ENCODE results near the gene ELOVL6. TPM values are rescaled to one million over a fixed set of nuclear protein-coding genes. Genes with fewer than 3 reads are reported as not detected.

The ELOVL6 gene
- total and polyA plus RNA-seq, 2 experiments from 2014 or later, result 12.8 to 18.1 TPM

- Histone ChIP-seq H3K79me2 (no peaks in the 10 kb centered on the region), H3K27ac (peak overlapping the region; percentile 32), H2AFZ (no peak overlapping the region), H3K27me3 (no peaks in the 10 kb centered on the region), H3K36me3 (replicated peaks; ENCODE audit: insufficient read depth, low read depth) (no peaks in the 10 kb centered on the region), H3K4me2 (peak overlapping the region; percentile 26), H3K4me1 (ENCODE audit: insufficient read depth) (peaks cover 22% of the 10 kb centered on the region), H3K9me2 (replicated peaks; ENCODE audit: insufficient read depth) (no peaks in the 10 kb centered on the region), H4K20me1 (ENCODE audit: insufficient read depth, poor library complexity, severe bottlenecking) (no peaks in the 10 kb centered on the region), H3K4me3 (no peak overlapping the region), H3K9me3 (ENCODE audit: low read depth) (no peaks in the 10 kb centered on the region)
- no peak for TF ChIP-seq CTCF (IDR thresholded peaks at IDR 0.05; ENCODE audit: poor library complexity)
- TF ChIP-seq EZH2 (IDR thresholded peaks at IDR 0.05; ENCODE audit: borderline replicate concordance), result no peak
- TF ChIP-seq EZH2phosphoT487 (IDR thresholded peaks at IDR 0.05; ENCODE audit: low read depth, severe bottlenecking, unreplicated experiment), result no peak
- DNase-seq (ENCODE audit: low spot score), result no peak
Observed at GRCh38 chr4:110107866-110108265, 90.5 kb downstream of the ELOVL6 start.

- Histone ChIP-seq H3K36me3 (replicated peaks; ENCODE audit: insufficient read depth, low read depth) (no peaks in the 10 kb centered on the region), H3K9me2 (replicated peaks; ENCODE audit: insufficient read depth) (no peaks in the 10 kb centered on the region), H2AFZ (no peak overlapping the region), H3K27ac (peak overlapping the region; percentile 46), H3K27me3 (no peaks in the 10 kb centered on the region), H4K20me1 (ENCODE audit: insufficient read depth, poor library complexity, severe bottlenecking) (no peaks in the 10 kb centered on the region), H3K4me1 (ENCODE audit: insufficient read depth) (peaks cover 22% of the 10 kb centered on the region), H3K4me2 (peak overlapping the region; percentile 26), H3K4me3 (no peak overlapping the region), H3K79me2 (peaks cover 2% of the 10 kb centered on the region), H3K9me3 (ENCODE audit: low read depth) (no peaks in the 10 kb centered on the region)
- no peak for TF ChIP-seq EZH2phosphoT487 (IDR thresholded peaks at IDR 0.05; ENCODE audit: low read depth, severe bottlenecking, unreplicated experiment)
- TF ChIP-seq CTCF (IDR thresholded peaks at IDR 0.05; ENCODE audit: poor library complexity), result no peak
- TF ChIP-seq EZH2 (IDR thresholded peaks at IDR 0.05; ENCODE audit: borderline replicate concordance), result no peak
- peak; percentile 40 for DNase-seq (ENCODE audit: low spot score)
- 39% methylated on average over 1 of the region's 1 CpG for WGBS (ENCODE audit: low lambda C conversion rate, missing lambda C conversion rate)
Observed at GRCh38 chr4:110106931-110107296, 91.5 kb downstream of the ELOVL6 start.

DNA sequence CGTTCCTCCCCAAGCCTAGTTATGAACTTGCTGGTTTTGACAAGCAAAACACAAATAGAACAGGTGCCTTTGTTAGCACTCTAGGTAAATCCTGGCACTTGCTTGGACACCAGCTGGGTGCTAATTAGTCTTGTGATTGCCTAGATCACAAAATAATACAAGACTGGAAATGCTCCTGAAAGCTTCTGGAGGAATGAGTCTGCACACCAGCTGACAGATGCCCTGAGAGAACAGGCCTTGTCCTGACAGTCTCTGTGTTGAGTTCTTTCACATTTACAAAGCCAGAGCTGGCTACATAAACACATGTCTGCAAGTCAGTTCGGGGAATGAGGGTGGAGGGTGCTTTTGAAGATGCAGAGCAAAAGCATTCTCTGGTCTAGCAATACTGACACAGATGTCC lies 93.8 kb downstream of the ELOVL6 start:
- Histone ChIP-seq H3K27ac (no peak overlapping the region), H3K9me2 (replicated peaks; ENCODE audit: insufficient read depth) (no peaks in the 10 kb centered on the region), H3K27me3 (no peaks in the 10 kb centered on the region), H3K9me3 (ENCODE audit: low read depth) (no peaks in the 10 kb centered on the region), H3K4me1 (ENCODE audit: insufficient read depth) (peaks cover 22% of the 10 kb centered on the region), H3K79me2 (peaks cover 4% of the 10 kb centered on the region), H3K4me2 (no peak overlapping the region), H2AFZ (no peak overlapping the region), H3K36me3 (replicated peaks; ENCODE audit: insufficient read depth, low read depth) (no peaks in the 10 kb centered on the region), H3K4me3 (no peak overlapping the region), H4K20me1 (ENCODE audit: insufficient read depth, poor library complexity, severe bottlenecking) (no peaks in the 10 kb centered on the region)
- TF ChIP-seq EZH2phosphoT487 (IDR thresholded peaks at IDR 0.05; ENCODE audit: low read depth, severe bottlenecking, unreplicated experiment) (no peak), CTCF (IDR thresholded peaks at IDR 0.05; ENCODE audit: poor library complexity) (no peak), EZH2 (IDR thresholded peaks at IDR 0.05; ENCODE audit: borderline replicate concordance) (no peak)
- WGBS (ENCODE audit: low lambda C conversion rate, missing lambda C conversion rate), result 63% methylated on average over 2 of the region's 2 CpGs
- DNase-seq (ENCODE audit: low spot score), result no peak

DNA sequence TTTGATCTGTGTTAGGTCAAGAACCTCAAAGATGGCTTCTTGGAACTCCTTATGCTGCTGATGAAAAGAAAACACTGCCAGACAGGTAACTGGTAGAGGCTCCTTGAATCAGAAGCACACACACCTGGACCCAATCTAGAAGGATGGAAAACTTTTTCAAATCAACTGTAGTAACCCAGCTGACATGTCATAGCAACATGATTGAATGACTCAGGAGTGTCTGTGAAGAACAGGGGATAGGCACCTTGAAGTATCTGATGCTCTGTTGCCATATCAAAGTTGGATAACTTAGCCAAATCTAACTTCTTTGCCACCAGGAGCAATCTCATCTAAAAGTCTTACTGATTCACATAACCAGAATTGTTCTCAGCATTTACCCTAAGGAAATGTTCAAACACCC lies 98.8 kb downstream of the ELOVL6 start:
- Histone ChIP-seq H3K9me2 (replicated peaks; ENCODE audit: insufficient read depth) (no peaks in the 10 kb centered on the region), H3K27me3 (no peaks in the 10 kb centered on the region), H2AFZ (no peak overlapping the region), H3K36me3 (replicated peaks; ENCODE audit: insufficient read depth, low read depth) (no peaks in the 10 kb centered on the region), H3K9me3 (ENCODE audit: low read depth) (no peaks in the 10 kb centered on the region), H4K20me1 (ENCODE audit: insufficient read depth, poor library complexity, severe bottlenecking) (no peaks in the 10 kb centered on the region), H3K27ac (no peak overlapping the region), H3K79me2 (peaks cover 4% of the 10 kb centered on the region), H3K4me1 (ENCODE audit: insufficient read depth) (no peaks in the 10 kb centered on the region), H3K4me3 (no peak overlapping the region), H3K4me2 (no peak overlapping the region)
- no peak for DNase-seq (ENCODE audit: low spot score)
- TF ChIP-seq EZH2phosphoT487 (IDR thresholded peaks at IDR 0.05; ENCODE audit: low read depth, severe bottlenecking, unreplicated experiment) (no peak), CTCF (IDR thresholded peaks at IDR 0.05; ENCODE audit: poor library complexity) (no peak), EZH2 (IDR thresholded peaks at IDR 0.05; ENCODE audit: borderline replicate concordance) (no peak)

All from hepatocyte (in vitro differentiated cells).